ENCODE results near the gene MCRS1. TPM values are rescaled to one million over a fixed set of nuclear protein-coding genes. Genes with fewer than 3 reads are reported as not detected.

Gene MCRS1
- total and polyA plus RNA-seq, 2 experiments from 2014 or later: 105 to 139 TPM

GRCh38 chr12:49584591-49584990 is 16.6 kb upstream of the MCRS1 start (continued):
- TF ChIP-seq NANOG (IDR thresholded peaks at IDR 0.05; ENCODE audit: borderline replicate concordance): no peak
- no peak for TF ChIP-seq EZH2phosphoT487 (IDR thresholded peaks at IDR 0.05; ENCODE audit: unreplicated experiment)
- no peak for TF ChIP-seq REST (IDR thresholded peaks at IDR 0.05; ENCODE audit: unreplicated experiment)
- TF ChIP-seq CTCF (conservative IDR thresholded peaks at IDR 0.05; ENCODE audit: low read depth in 2 of 2): no peak
- TF ChIP-seq ZNF331 (CRISPR knock-in tag; IDR thresholded peaks at IDR 0.05; ENCODE audit: low read depth): no peak

- Histone ChIP-seq H3K36me3 (ENCODE audit: insufficient read depth) (no peaks in the 10 kb centered on the region), H3K9me2 (ENCODE audit: insufficient read depth) (no peaks in the 10 kb centered on the region), H3K27me3 (ENCODE audit: insufficient read depth) (no peaks in the 10 kb centered on the region), H4K20me1 (replicated peaks; ENCODE audit: insufficient read depth) (peaks cover 2% of the 10 kb centered on the region; the same call in 1 of the 2 replicates), H3K4me2 (no peak overlapping the region), H2AFZ (no peak overlapping the region), H3K79me2 (replicated peaks; ENCODE audit: insufficient read depth) (0 out of 2 replicates have a peak, but pooled peaks cover 14% of the 10 kb centered on the region), H3K4me3 (no peak overlapping the region), H3K27ac (ENCODE audit: low read depth) (no peak overlapping the region), H3K4me1 (ENCODE audit: insufficient read depth) (no peaks in the 10 kb centered on the region), H3F3A (replicated peaks; ENCODE audit: low read depth) (no peaks in the 10 kb centered on the region)
- Mint-ChIP-seq H3K4me3 (no peak overlapping the region), H3K9me3 (no peaks in the 10 kb centered on the region), H3K27ac (no peak overlapping the region), H3K27me3 (ENCODE audit: insufficient read depth, low read depth, poor library complexity) (peaks cover 11% of the 10 kb centered on the region), H3K4me1 (peaks cover 16% of the 10 kb centered on the region), H3K36me3 (ENCODE audit: low read depth) (peaks cover 2% of the 10 kb centered on the region; the same call in 1 of the 3 replicates)
- ATAC-seq (no peak), DNase-seq (ENCODE audit: low spot score) (no peak)
- no peak for TF ChIP-seq ZNF331 (CRISPR knock-in tag; IDR thresholded peaks at IDR 0.05; ENCODE audit: low read depth)
Measured at GRCh38 chr12:49583366-49584094, 15.6 kb upstream of the MCRS1 start.

- no peaks in the 10 kb centered on the region for H3K9me3 Mint-ChIP-seq
- no peak overlapping the region for H3K4me3 ChIP-seq
- H3K4me3 Mint-ChIP-seq: no peak overlapping the region
- 0 out of 2 replicates have a peak, but pooled peaks cover 14% of the 10 kb centered on the region for H3K79me2 ChIP-seq (replicated peaks; ENCODE audit: insufficient read depth)
- H2AFZ ChIP-seq: no peak overlapping the region
- ATAC-seq (no peak), DNase-seq (ENCODE audit: low spot score) (no peak)
- no peaks in the 10 kb centered on the region for H3F3A ChIP-seq (replicated peaks; ENCODE audit: low read depth)
- H4K20me1 ChIP-seq (replicated peaks; ENCODE audit: insufficient read depth): peaks cover 2% of the 10 kb centered on the region; the same call in 1 of the 2 replicates
- no peak overlapping the region for H3K4me2 ChIP-seq
- H3K27ac ChIP-seq (ENCODE audit: low read depth): no peak overlapping the region
- H3K36me3 ChIP-seq (ENCODE audit: insufficient read depth): no peaks in the 10 kb centered on the region
- peaks cover 16% of the 10 kb centered on the region for H3K4me1 Mint-ChIP-seq
- no peak overlapping the region for H3K27ac Mint-ChIP-seq
- no peaks in the 10 kb centered on the region for H3K27me3 ChIP-seq (ENCODE audit: insufficient read depth)
- peaks cover 8% of the 10 kb centered on the region for H3K27me3 Mint-ChIP-seq (ENCODE audit: insufficient read depth, low read depth, poor library complexity)
- no peaks in the 10 kb centered on the region for H3K9me2 ChIP-seq (ENCODE audit: insufficient read depth)
- H3K4me1 ChIP-seq (ENCODE audit: insufficient read depth): no peaks in the 10 kb centered on the region
- H3K36me3 Mint-ChIP-seq (ENCODE audit: low read depth): peaks cover 2% of the 10 kb centered on the region; the same call in 1 of the 3 replicates
- no peak for TF ChIP-seq CTCF (conservative IDR thresholded peaks at IDR 0.05; ENCODE audit: low read depth in 2 of 2)
- no peak for TF ChIP-seq ETS1 (IDR thresholded peaks at IDR 0.05)
- TF ChIP-seq CREB1 (CRISPR knock-in tag; IDR thresholded peaks at IDR 0.05; ENCODE audit: low read depth): no peak
- no peak for TF ChIP-seq REST (IDR thresholded peaks at IDR 0.05; ENCODE audit: unreplicated experiment)
- TF ChIP-seq ZNF331 (CRISPR knock-in tag; IDR thresholded peaks at IDR 0.05; ENCODE audit: low read depth): no peak
Measured at GRCh38 chr12:49582850-49583249, 14.9 kb upstream of the MCRS1 start.
